ENCODE measurements around the gene N4BP2L2. TPM values are rescaled to one million over a fixed set of nuclear protein-coding genes. Genes with fewer than 3 reads are reported as not detected.

N4BP2L2 gene
- polyA plus RNA-seq, 1 donor (not counting 4 experiments of a cell fraction or from before 2014, with no cell fraction given), result 75.4 TPM

- no peak for TF ChIP-seq CTCF (optimal IDR thresholded peaks at IDR 0.05 in 1 of 3, IDR thresholded peaks at IDR 0.05 in 1 of 3, conservative IDR thresholded peaks at IDR 0.05 in 1 of 3; ENCODE audit: extremely low read depth in 1 of 3, insufficient read depth in 2 of 3, low read length in 3 of 3)
- TF ChIP-seq EZH2 (IDR thresholded peaks at IDR 0.05; ENCODE audit: low read length), result no peak
- H3K4me3 ChIP-seq (ENCODE audit: control insufficient read depth in 2 of 3, extremely low read depth in 1 of 3, insufficient read depth in 2 of 3, low read depth in 1 of 3, low read length in 3 of 3), result peak overlapping the region; percentile 66 to 100 (median 100)
- no peaks in the 10 kb centered on the region for H3K9me3 ChIP-seq (ENCODE audit: control insufficient read depth, low read depth, low read length)
- FAIRE-seq (no peak), DNase-seq (ENCODE audit: low read depth, low spot score) (no peak)
- no peaks in the 10 kb centered on the region for H3K27me3 ChIP-seq (ENCODE audit: control insufficient read depth, extremely low read depth, insufficient read depth, low read length)
- H3K4me2 ChIP-seq (ENCODE audit: control insufficient read depth, extremely low read depth, insufficient read depth, low read depth, low read length), result peak overlapping the region; percentile 98
- dilution Hi-C loops (cut with MboI; ENCODE audit: extremely low pct_ligation_motif_present, low sequenced_read_pairs), result no loop called here
- H3K79me2 ChIP-seq (ENCODE audit: control insufficient read depth, insufficient read depth, low read length), result peaks cover 50% of the 10 kb centered on the region
- H3K9ac ChIP-seq (ENCODE audit: control insufficient read depth, extremely low read depth, insufficient read depth, low read length), result peak overlapping the region; percentile 100
- H3K9me1 ChIP-seq (ENCODE audit: control insufficient read depth, extremely low read depth, insufficient read depth, low read length), result no peaks in the 10 kb centered on the region
- peaks cover 4 to 7% of the 10 kb centered on the region in 2 experiments for H3K36me3 ChIP-seq (ENCODE audit: control insufficient read depth in 2 of 2, extremely low read depth in 1 of 2, insufficient read depth in 2 of 2, low read length in 2 of 2)
- peak overlapping the region; percentile 100 for H3K27ac ChIP-seq (ENCODE audit: control insufficient read depth, insufficient read depth, low read length)
- peaks cover 4% of the 10 kb centered on the region for H4K20me1 ChIP-seq (ENCODE audit: control insufficient read depth, extremely low read depth, insufficient read depth, low read length)
- peak overlapping the region; percentile 100 for H2AFZ ChIP-seq (ENCODE audit: control insufficient read depth, low read length)
- peaks cover 11% of the 10 kb centered on the region for H3K4me1 ChIP-seq (ENCODE audit: control insufficient read depth, extremely low read depth, insufficient read depth, low read length)
Measured at GRCh38 chr13:32538143-32538620, 413 bp downstream of the N4BP2L2 start.

- peaks cover 56% of the 10 kb centered on the region for H3K79me2 ChIP-seq (ENCODE audit: control insufficient read depth, insufficient read depth, low read length)
- peak overlapping the region; percentile 66 to 100 (median 100) for H3K4me3 ChIP-seq (ENCODE audit: control insufficient read depth in 2 of 3, extremely low read depth in 1 of 3, insufficient read depth in 2 of 3, low read depth in 1 of 3, low read length in 3 of 3)
- peak overlapping the region; percentile 98 for H3K4me2 ChIP-seq (ENCODE audit: control insufficient read depth, extremely low read depth, insufficient read depth, low read depth, low read length)
- H3K27ac ChIP-seq (ENCODE audit: control insufficient read depth, insufficient read depth, low read length), result peak overlapping the region; percentile 100
- H3K9ac ChIP-seq (ENCODE audit: control insufficient read depth, extremely low read depth, insufficient read depth, low read length), result peak overlapping the region; percentile 100
- no peaks in the 10 kb centered on the region for H3K9me3 ChIP-seq (ENCODE audit: control insufficient read depth, low read depth, low read length)
- no peak for DNase-seq (ENCODE audit: low read depth, low spot score)
- FAIRE-seq, result no peak
- TF ChIP-seq CTCF (optimal IDR thresholded peaks at IDR 0.05 in 1 of 3, IDR thresholded peaks at IDR 0.05 in 1 of 3, conservative IDR thresholded peaks at IDR 0.05 in 1 of 3; ENCODE audit: extremely low read depth in 1 of 3, insufficient read depth in 2 of 3, low read length in 3 of 3) (peak in 1 of 3 experiments; percentile 3), EZH2 (IDR thresholded peaks at IDR 0.05; ENCODE audit: low read length) (no peak)
- H4K20me1 ChIP-seq (ENCODE audit: control insufficient read depth, extremely low read depth, insufficient read depth, low read length), result peaks cover 6% of the 10 kb centered on the region
- H3K36me3 ChIP-seq (ENCODE audit: control insufficient read depth in 2 of 2, extremely low read depth in 1 of 2, insufficient read depth in 2 of 2, low read length in 2 of 2), result peaks cover 4 to 7% of the 10 kb centered on the region in 2 experiments
- dilution Hi-C loops (cut with MboI; ENCODE audit: extremely low pct_ligation_motif_present, low sequenced_read_pairs), result no loop called here
- no peaks in the 10 kb centered on the region for H3K27me3 ChIP-seq (ENCODE audit: control insufficient read depth, extremely low read depth, insufficient read depth, low read length)
- H3K4me1 ChIP-seq (ENCODE audit: control insufficient read depth, extremely low read depth, insufficient read depth, low read length), result peaks cover 11% of the 10 kb centered on the region
- H3K9me1 ChIP-seq (ENCODE audit: control insufficient read depth, extremely low read depth, insufficient read depth, low read length), result no peaks in the 10 kb centered on the region
- peak overlapping the region; percentile 100 for H2AFZ ChIP-seq (ENCODE audit: control insufficient read depth, low read length)
Measured at GRCh38 chr13:32537580-32538142, 934 bp downstream of the N4BP2L2 start.

Data from keratinocyte (primary cell).